ENCODE measurements around the gene CD244.

The CD244 gene

DNA sequence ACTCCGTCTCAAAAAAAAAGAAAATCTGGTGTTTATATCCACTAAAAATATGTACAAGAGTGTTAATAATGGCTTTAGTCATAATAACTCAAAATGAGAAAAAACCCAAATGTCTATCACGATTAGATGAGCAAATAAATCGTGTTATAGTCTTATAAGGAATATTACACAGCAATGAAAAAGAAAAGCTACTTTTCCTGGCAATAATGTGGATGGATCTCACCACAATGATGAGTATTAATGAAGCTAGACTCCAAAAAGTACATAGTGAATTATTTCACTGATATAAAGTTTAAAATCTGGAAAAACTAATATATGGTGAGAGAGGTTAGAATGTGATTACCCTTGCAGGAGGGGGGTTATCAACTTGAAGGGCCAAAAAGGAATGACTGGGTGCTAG is 9.7 kb downstream of the CD244 start:
- H3K27ac ChIP-seq (ENCODE audit: low read depth, low read length), result no peak overlapping the region
- peaks cover 0 to 5% (median 0%) of the 10 kb centered on the region in 5 donors for H3K9me3 ChIP-seq (ENCODE audit: control insufficient read depth in 5 of 5, low read length in 5 of 5)
- no peak overlapping the region for H3K9ac ChIP-seq (ENCODE audit: low read length in 5 of 5)
- H3K4me3 ChIP-seq (ENCODE audit: low read depth in 1 of 5, low read length in 5 of 5), result no peak overlapping the region
- no peaks in the 10 kb centered on the region for H3K36me3 ChIP-seq (ENCODE audit: control insufficient read depth in 5 of 5, insufficient read depth in 5 of 5, low read length in 5 of 5)
- no peaks in the 10 kb centered on the region for H3K27me3 ChIP-seq (ENCODE audit: control insufficient read depth in 5 of 5, insufficient read depth in 4 of 5, low read length in 5 of 5)
- H3K4me1 ChIP-seq (ENCODE audit: control insufficient read depth in 5 of 5, insufficient read depth in 5 of 5, low read length in 5 of 5), result no peaks in the 10 kb centered on the region

GRCh38 chr1:160850993-160851392 is 11.7 kb downstream of the CD244 start:
- Histone ChIP-seq H3K4me3 (ENCODE audit: low read depth in 1 of 5, low read length in 5 of 5) (no peak overlapping the region), H3K27me3 (ENCODE audit: control insufficient read depth in 5 of 5, insufficient read depth in 4 of 5, low read length in 5 of 5) (no peaks in the 10 kb centered on the region), H3K36me3 (ENCODE audit: control insufficient read depth in 5 of 5, insufficient read depth in 5 of 5, low read length in 5 of 5) (no peaks in the 10 kb centered on the region), H3K27ac (ENCODE audit: low read depth, low read length) (no peak overlapping the region), H3K9ac (ENCODE audit: low read length in 5 of 5) (no peak overlapping the region), H3K4me1 (ENCODE audit: control insufficient read depth in 5 of 5, insufficient read depth in 5 of 5, low read length in 5 of 5) (no peaks in the 10 kb centered on the region), H3K9me3 (ENCODE audit: control insufficient read depth in 5 of 5, low read length in 5 of 5) (peaks cover 0 to 6% (median 0%) of the 10 kb centered on the region in 5 donors)

- Histone ChIP-seq H3K36me3 (ENCODE audit: control insufficient read depth in 5 of 5, insufficient read depth in 5 of 5, low read length in 5 of 5) (no peaks in the 10 kb centered on the region), H3K4me1 (ENCODE audit: control insufficient read depth in 5 of 5, insufficient read depth in 5 of 5, low read length in 5 of 5) (no peaks in the 10 kb centered on the region), H3K9me3 (ENCODE audit: control insufficient read depth in 5 of 5, low read length in 5 of 5) (peaks cover 0 to 6% (median 0%) of the 10 kb centered on the region in 5 donors), H3K27ac (ENCODE audit: low read depth, low read length) (no peak overlapping the region), H3K9ac (ENCODE audit: low read length in 5 of 5) (no peak overlapping the region), H3K4me3 (ENCODE audit: low read depth in 1 of 5, low read length in 5 of 5) (no peak overlapping the region), H3K27me3 (ENCODE audit: control insufficient read depth in 5 of 5, insufficient read depth in 4 of 5, low read length in 5 of 5) (no peaks in the 10 kb centered on the region)
These were observed 12.1 kb downstream of the CD244 start for GRCh38 chr1:160850541-160850940.

DNA sequence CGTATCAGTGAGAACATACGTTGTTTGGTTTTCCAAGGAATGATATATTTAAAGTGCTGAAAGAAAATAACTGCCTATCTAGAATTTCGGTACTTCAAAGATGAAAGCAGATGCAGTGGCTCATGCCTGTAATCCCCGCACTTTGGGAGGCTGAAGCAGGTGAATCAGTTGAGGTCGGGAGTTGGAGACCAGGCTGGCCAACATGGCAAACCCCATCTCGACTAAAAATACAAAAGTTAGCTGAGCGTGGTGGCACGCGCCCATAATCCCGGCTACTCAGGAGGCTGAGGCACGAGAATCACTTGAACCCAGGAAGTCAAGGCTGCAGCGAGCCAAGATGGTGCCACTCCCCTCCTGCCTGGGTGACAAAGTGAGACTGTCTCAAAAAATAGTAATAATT is 16.4 kb downstream of the CD244 start:
- Histone ChIP-seq H3K27ac (ENCODE audit: low read depth, low read length) (no peak overlapping the region), H3K9ac (ENCODE audit: low read length in 5 of 5) (no peak overlapping the region), H3K4me3 (ENCODE audit: low read depth in 1 of 5, low read length in 5 of 5) (no peak overlapping the region), H3K9me3 (ENCODE audit: control insufficient read depth in 5 of 5, low read length in 5 of 5) (peaks cover 0 to 3% (median 0%) of the 10 kb centered on the region in 5 donors), H3K4me1 (ENCODE audit: control insufficient read depth in 5 of 5, insufficient read depth in 5 of 5, low read length in 5 of 5) (no peaks in the 10 kb centered on the region), H3K36me3 (ENCODE audit: control insufficient read depth in 5 of 5, insufficient read depth in 5 of 5, low read length in 5 of 5) (no peaks in the 10 kb centered on the region), H3K27me3 (ENCODE audit: control insufficient read depth in 5 of 5, insufficient read depth in 4 of 5, low read length in 5 of 5) (peaks cover 0 to 3% (median 0%) of the 10 kb centered on the region in 5 donors)

DNA sequence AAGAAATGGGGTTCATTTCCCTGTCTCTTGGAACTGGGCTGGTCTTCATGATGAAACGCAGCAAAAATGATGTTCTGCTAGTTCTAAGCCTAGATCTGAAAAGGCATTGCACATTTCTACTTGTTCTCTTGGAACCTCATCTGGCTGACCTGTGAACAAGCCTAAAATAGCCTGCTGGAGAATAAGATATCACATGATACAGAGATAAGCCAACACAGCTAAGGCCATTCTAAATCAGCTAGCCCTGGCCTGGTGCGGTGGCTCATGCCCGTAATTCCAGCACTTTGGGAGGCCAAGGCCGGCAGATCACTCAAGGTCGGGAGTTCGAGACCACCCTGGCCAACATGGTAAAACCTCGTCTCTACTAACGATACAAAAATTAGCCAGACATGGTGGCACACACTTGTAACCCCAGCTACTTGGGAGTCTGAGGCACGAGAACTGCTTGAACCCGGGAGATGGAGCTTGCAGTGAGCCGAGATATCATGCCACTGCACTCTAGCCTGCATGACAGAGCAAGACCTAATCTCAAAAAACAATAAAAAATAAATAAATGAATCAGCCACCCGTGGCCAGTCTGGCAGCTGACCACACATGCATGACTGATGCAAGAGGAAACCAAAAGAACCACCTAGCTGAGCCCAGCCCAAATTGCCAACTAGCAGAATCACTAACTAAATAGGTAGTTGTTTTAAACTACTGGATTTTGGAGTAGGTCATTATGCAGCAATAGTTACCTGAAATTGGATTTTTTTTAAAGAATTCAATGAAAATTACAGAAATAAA is 18.0 kb downstream of the CD244 start:
- no peaks in the 10 kb centered on the region for H3K4me1 ChIP-seq (ENCODE audit: control insufficient read depth in 5 of 5, insufficient read depth in 5 of 5, low read length in 5 of 5)
- peaks cover 0 to 3% (median 0%) of the 10 kb centered on the region in 5 donors for H3K9me3 ChIP-seq (ENCODE audit: control insufficient read depth in 5 of 5, low read length in 5 of 5)
- no peak overlapping the region for H3K4me3 ChIP-seq (ENCODE audit: low read depth in 1 of 5, low read length in 5 of 5)
- H3K9ac ChIP-seq (ENCODE audit: low read length in 5 of 5), result no peak overlapping the region
- H3K36me3 ChIP-seq (ENCODE audit: control insufficient read depth in 5 of 5, insufficient read depth in 5 of 5, low read length in 5 of 5), result no peaks in the 10 kb centered on the region
- H3K27me3 ChIP-seq (ENCODE audit: control insufficient read depth in 5 of 5, insufficient read depth in 4 of 5, low read length in 5 of 5), result peaks cover 0 to 3% (median 0%) of the 10 kb centered on the region in 5 donors
- no peak overlapping the region for H3K27ac ChIP-seq (ENCODE audit: low read depth, low read length)

DNA sequence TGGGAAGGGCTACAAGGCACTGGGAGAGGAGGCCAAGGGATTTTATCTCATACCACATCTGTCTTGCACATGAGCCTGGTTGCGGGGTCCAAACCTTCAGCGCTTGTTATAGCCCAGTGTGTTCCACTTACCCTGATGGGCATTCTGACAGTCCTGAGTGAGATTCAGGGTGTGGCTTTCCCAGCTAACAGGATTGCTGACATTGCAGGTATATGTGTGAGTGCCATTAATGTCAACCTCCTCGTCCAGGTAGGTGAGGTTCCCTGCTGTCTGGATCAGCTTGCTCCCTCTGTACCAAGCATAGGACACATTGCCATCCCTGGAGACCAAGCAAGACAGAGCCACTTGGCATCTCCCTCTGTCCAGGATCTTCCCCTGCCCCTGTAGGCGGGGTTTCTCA is 21.6 kb downstream of the CD244 start:
- Histone ChIP-seq H3K9ac (ENCODE audit: low read length in 5 of 5) (no peak overlapping the region), H3K4me1 (ENCODE audit: control insufficient read depth in 5 of 5, insufficient read depth in 5 of 5, low read length in 5 of 5) (peaks cover 0 to 16% (median 14%) of the 10 kb centered on the region in 5 donors), H3K9me3 (ENCODE audit: control insufficient read depth in 5 of 5, low read length in 5 of 5) (no peaks in the 10 kb centered on the region), H3K4me3 (ENCODE audit: low read depth in 1 of 5, low read length in 5 of 5) (no peak overlapping the region), H3K36me3 (ENCODE audit: control insufficient read depth in 5 of 5, insufficient read depth in 5 of 5, low read length in 5 of 5) (no peaks in the 10 kb centered on the region), H3K27me3 (ENCODE audit: control insufficient read depth in 5 of 5, insufficient read depth in 4 of 5, low read length in 5 of 5) (peaks cover 0 to 3% (median 0%) of the 10 kb centered on the region in 5 donors), H3K27ac (ENCODE audit: low read depth, low read length) (no peak overlapping the region)

DNA sequence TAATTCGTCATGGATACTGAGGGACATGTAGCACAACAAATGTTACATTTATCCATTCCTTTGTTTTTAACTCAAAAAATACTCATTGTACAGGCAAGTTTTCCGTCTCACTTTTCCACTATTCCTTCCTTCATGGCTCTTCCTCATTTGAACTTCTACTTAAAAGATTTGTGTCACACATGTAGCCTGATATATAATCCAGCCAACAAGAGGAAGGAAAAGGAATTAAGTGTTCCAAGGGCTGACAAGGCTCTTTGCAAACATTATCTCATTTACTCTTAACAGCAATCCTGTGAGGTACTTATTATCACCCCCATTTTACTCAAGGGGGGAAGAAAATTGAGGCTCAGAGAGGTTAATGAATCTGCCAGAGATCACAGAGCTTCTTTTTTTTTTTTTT is 22.9 kb downstream of the CD244 start:
- H3K9me3 ChIP-seq (ENCODE audit: control insufficient read depth in 5 of 5, low read length in 5 of 5), result no peaks in the 10 kb centered on the region
- H3K27ac ChIP-seq (ENCODE audit: low read depth, low read length), result no peak overlapping the region
- H3K4me3 ChIP-seq (ENCODE audit: low read depth in 1 of 5, low read length in 5 of 5), result no peak overlapping the region
- no peaks in the 10 kb centered on the region for H3K36me3 ChIP-seq (ENCODE audit: control insufficient read depth in 5 of 5, insufficient read depth in 5 of 5, low read length in 5 of 5)
- peaks cover 0 to 3% (median 0%) of the 10 kb centered on the region in 5 donors for H3K27me3 ChIP-seq (ENCODE audit: control insufficient read depth in 5 of 5, insufficient read depth in 4 of 5, low read length in 5 of 5)
- no peak overlapping the region for H3K9ac ChIP-seq (ENCODE audit: low read length in 5 of 5)
- peaks cover 0 to 16% (median 14%) of the 10 kb centered on the region in 5 donors for H3K4me1 ChIP-seq (ENCODE audit: control insufficient read depth in 5 of 5, insufficient read depth in 5 of 5, low read length in 5 of 5)

- Histone ChIP-seq H3K4me3 (ENCODE audit: low read depth in 1 of 5, low read length in 5 of 5) (no peak overlapping the region), H3K27ac (ENCODE audit: low read depth, low read length) (no peak overlapping the region), H3K36me3 (ENCODE audit: control insufficient read depth in 5 of 5, insufficient read depth in 5 of 5, low read length in 5 of 5) (no peaks in the 10 kb centered on the region), H3K9ac (ENCODE audit: low read length in 5 of 5) (no peak overlapping the region), H3K27me3 (ENCODE audit: control insufficient read depth in 5 of 5, insufficient read depth in 4 of 5, low read length in 5 of 5) (peaks cover 0 to 3% (median 0%) of the 10 kb centered on the region in 5 donors), H3K9me3 (ENCODE audit: control insufficient read depth in 5 of 5, low read length in 5 of 5) (no peaks in the 10 kb centered on the region), H3K4me1 (ENCODE audit: control insufficient read depth in 5 of 5, insufficient read depth in 5 of 5, low read length in 5 of 5) (peaks cover 0 to 16% (median 14%) of the 10 kb centered on the region in 5 donors)
These were observed 23.8 kb downstream of the CD244 start for GRCh38 chr1:160838888-160839287.

- Histone ChIP-seq H3K4me1 (ENCODE audit: control insufficient read depth in 5 of 5, insufficient read depth in 5 of 5, low read length in 5 of 5) (peaks cover 0 to 16% (median 14%) of the 10 kb centered on the region in 5 donors), H3K4me3 (ENCODE audit: low read depth in 1 of 5, low read length in 5 of 5) (no peak overlapping the region), H3K27me3 (ENCODE audit: control insufficient read depth in 5 of 5, insufficient read depth in 4 of 5, low read length in 5 of 5) (peaks cover 0 to 2% (median 0%) of the 10 kb centered on the region in 5 donors), H3K9ac (ENCODE audit: low read length in 5 of 5) (no peak overlapping the region), H3K9me3 (ENCODE audit: control insufficient read depth in 5 of 5, low read length in 5 of 5) (no peaks in the 10 kb centered on the region), H3K36me3 (ENCODE audit: control insufficient read depth in 5 of 5, insufficient read depth in 5 of 5, low read length in 5 of 5) (no peaks in the 10 kb centered on the region), H3K27ac (ENCODE audit: low read depth, low read length) (no peak overlapping the region)
These were observed 25.0 kb downstream of the CD244 start for GRCh38 chr1:160837558-160838205.

DNA sequence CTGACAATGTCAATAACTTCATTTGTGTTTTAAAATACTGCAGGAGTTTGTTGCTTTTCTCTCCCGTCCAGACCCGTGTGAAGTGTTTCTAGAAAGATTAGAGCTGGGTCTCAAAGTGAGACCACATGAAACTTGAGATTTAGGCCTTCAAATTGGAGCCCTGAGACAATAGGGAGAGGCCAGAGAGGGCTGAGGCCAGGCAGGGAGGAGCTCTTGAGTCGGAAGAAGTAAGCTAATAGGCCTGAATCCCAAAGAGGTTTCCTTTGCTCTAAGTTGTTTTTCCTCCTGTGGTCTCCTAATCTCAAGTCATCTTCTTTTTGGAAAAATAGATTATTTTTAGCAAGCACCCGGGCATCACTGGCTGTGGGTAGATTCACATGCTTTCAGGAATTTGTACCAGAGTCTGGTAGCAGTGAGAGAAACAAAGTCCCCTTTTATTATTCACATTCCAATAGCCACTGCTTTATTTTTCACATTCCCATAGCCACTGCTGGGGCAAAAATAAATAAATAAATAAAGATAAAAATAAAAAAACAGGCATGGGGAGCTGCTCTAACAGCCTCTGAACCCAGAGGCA is 25.6 kb downstream of the CD244 start:
- Histone ChIP-seq H3K4me1 (ENCODE audit: control insufficient read depth in 5 of 5, insufficient read depth in 5 of 5, low read length in 5 of 5) (peaks cover 0 to 16% (median 14%) of the 10 kb centered on the region in 5 donors), H3K27me3 (ENCODE audit: control insufficient read depth in 5 of 5, insufficient read depth in 4 of 5, low read length in 5 of 5) (peaks cover 0 to 2% (median 0%) of the 10 kb centered on the region in 5 donors), H3K36me3 (ENCODE audit: control insufficient read depth in 5 of 5, insufficient read depth in 5 of 5, low read length in 5 of 5) (no peaks in the 10 kb centered on the region), H3K9me3 (ENCODE audit: control insufficient read depth in 5 of 5, low read length in 5 of 5) (no peaks in the 10 kb centered on the region), H3K27ac (ENCODE audit: low read depth, low read length) (no peak overlapping the region), H3K4me3 (ENCODE audit: low read depth in 1 of 5, low read length in 5 of 5) (no peak overlapping the region), H3K9ac (ENCODE audit: low read length in 5 of 5) (no peak overlapping the region)

Measured in subcutaneous abdominal adipose tissue (tissue), 5 donors.